GM12878 (cell line): ENCODE data around the gene FYB1. TPM values are rescaled to one million over a fixed set of nuclear protein-coding genes. Genes with fewer than 3 reads are reported as not detected.

Source experiments
- ATAC-seq: fragments of 200-7000 bp; cut with Tn5 transposase; 3 replicates; pipeline ENCODE4 v1.9.1; 2020; ENCODE audit warnings: mild to moderate bottlenecking, moderate library complexity
- BruUV-seq: library from RNA; stranded (reverse); fragments of 400-500 nt; replicated peaks from 2 replicates; lab custom pipeline; 2021; lab: Mats Ljungman, UMichigan
- CTCF ChIA-PET: fragments of 300-600 bp; sonication (Branson Sonifier 250); formaldehyde crosslinking; extraction: SDS; loops from one replicate; lab custom pipeline; 2021; ENCODE audit warnings: inconsistent platforms; lab: Yijun Ruan, JAX
- POLR2A ChIA-PET: fragments of 350-600 bp; formaldehyde crosslinking; extraction: SDS; loops from one replicate; lab custom pipeline; 2021; ENCODE audit warnings: inconsistent platforms; lab: Charles Lee
- RAD21 ChIA-PET: fragments of 300-600 bp; sonication (Branson Sonifier 250); formaldehyde crosslinking; loops from one replicate; lab custom pipeline; 2023; ENCODE audit warnings: antibody characterized with exemption; ENCODE audit not compliant: unreplicated experiment; lab: Charles Lee
- SMC1A ChIA-PET: fragments of 300-600 bp; sonication (Branson Sonifier 250); formaldehyde crosslinking; loops from one replicate; lab custom pipeline; 2023; ENCODE audit not compliant: unreplicated experiment, uncharacterized antibody; lab: Charles Lee
- DNase-seq: peaks from one replicate; pipeline ENCODE4 v3.0.0-alpha.2; 2011; ENCODE audit warnings: low read depth, low spot score
- FAIRE-seq: peaks from 3 replicates; lab custom pipeline; 2011; peaks lifted over from hg19 to GRCh38; lab: Jason Lieb, UNC
- H2AFZ ChIP-seq: 2 replicates; pipeline ENCODE4 v1.6.0; 2011; ENCODE audit warnings: low read depth, low read length, control low read depth; ENCODE audit not compliant: control insufficient read depth
- H3K27ac ChIP-seq: 2 replicates; pipeline ENCODE4 v1.5.1; 2011; ENCODE audit warnings: control low read depth; ENCODE audit not compliant: control insufficient read depth, insufficient read depth
- H3K27me3 ChIP-seq, 2 experiments: replicated peaks in 1 of 2; 2 replicates each; pipeline versions ENCODE4 v1.6.0 to v1.6.1; 2011; ENCODE audit warnings: low read length in 1 of 2; ENCODE audit not compliant: control insufficient read depth in 2 of 2, insufficient read depth in 2 of 2
- H3K36me3 ChIP-seq, 2 experiments: 2 replicates each; pipeline ENCODE4 v1.5.1; 2011; ENCODE audit warnings: low read length in 1 of 2; ENCODE audit not compliant: control insufficient read depth in 2 of 2, insufficient read depth in 2 of 2
- H3K4me1 ChIP-seq: 2 replicates; pipeline ENCODE4 v1.6.1; 2011; ENCODE audit warnings: mild to moderate bottlenecking, low read length, moderate library complexity, mixed read lengths; ENCODE audit not compliant: control insufficient read depth, insufficient read depth
- H3K4me2 ChIP-seq: 2 replicates; pipeline ENCODE4 v1.6.0; 2011; ENCODE audit warnings: control low read depth; ENCODE audit not compliant: control insufficient read depth, insufficient read depth
- H3K4me3 ChIP-seq: fragments of 200-600 bp; sonication (generic); 2 replicates; pipeline ENCODE4 v1.5.1; 2016
- H3K79me2 ChIP-seq: 2 replicates; pipeline ENCODE4 v1.6.0; 2011; ENCODE audit warnings: low read length; ENCODE audit not compliant: control insufficient read depth, insufficient read depth
- H3K9ac ChIP-seq: 2 replicates; pipeline ENCODE4 v1.8.0; 2011; ENCODE audit warnings: low read length, control low read depth, mixed read lengths; ENCODE audit not compliant: control insufficient read depth, insufficient read depth
- H3K9me3 ChIP-seq: replicated peaks from 3 replicates; pipeline ENCODE4 v1.5.1; 2011; ENCODE audit warnings: mild to moderate bottlenecking, low read length; ENCODE audit not compliant: control insufficient read depth, insufficient read depth
- H4K20me1 ChIP-seq: 2 replicates; pipeline ENCODE4 v1.6.0; 2011; ENCODE audit not compliant: control insufficient read depth, insufficient read depth
- CBFB ChIP-seq: IDR thresholded peaks from 2 replicates; pipeline ENCODE4 v1.6.1; 2016; ENCODE audit warnings: antibody characterized with exemption, low read depth
- in situ Hi-C: fragments of 300-500 bp; cut with MboI; formaldehyde crosslinking; loops from 9 replicates; pipeline ENCODE4 v1.14.3; 2018; ENCODE audit warnings: mixed read lengths
- intact Hi-C: fragments of 100-400 bp; cut with micrococcal nuclease; formaldehyde crosslinking; loops from one replicate; pipeline ENCODE4 v1.14.2; 2022; ENCODE audit not compliant: unreplicated experiment
- polyA plus RNA-seq, 11 experiments: library from polyadenylated mRNA; depleted of rRNA in 4 of 11; unstranded in 6 of 11; stranded (reverse) in 5 of 11; fragments of >200 nt; fragmentation: Nextera tagmentation in 4 of 11; fragmentation: Illumina TruSeq in 1 of 11; extraction: Ambion mirVana in 4 of 11; extraction: Trizol in 1 of 11; gene quantifications; 1 replicate in 1 of 11; 2 replicates in 10 of 11; pipeline versions ENCODE4 v1.2.1 to v1.2.3, GENCODE V29; 2011 to 2016; ENCODE audit warnings: inconsistent platforms in 2 of 11, missing spikeins in 2 of 11, low read depth in 1 of 11
- total RNA-seq, 4 experiments: library from RNA; depleted of rRNA in 3 of 4; stranded (reverse); fragments of >200 nt in 3 of 4; fragmentation: Illumina TruSeq in 1 of 4; extraction: Trizol in 1 of 4; gene quantifications; 2 replicates each; pipeline versions ENCODE4 v1.2.1 to v1.2.3, GENCODE V29; 2013 to 2021
- TF ChIP-seq, protein P1 (sequence below): fragments of 450-650 bp; IDR thresholded peaks from 2 replicates; pipeline ENCODE4 v1.6.1; 2016; ENCODE audit warnings: mild to moderate bottlenecking, moderate library complexity, borderline replicate concordance

Gene FYB1
- total and polyA plus RNA-seq, 10 of the 15 experiments (the other 5 are each of a cell fraction or from before 2014, with no cell fraction given), result 0.06 to 4.3 (median 0.25) TPM; not detected in 2

DNA sequence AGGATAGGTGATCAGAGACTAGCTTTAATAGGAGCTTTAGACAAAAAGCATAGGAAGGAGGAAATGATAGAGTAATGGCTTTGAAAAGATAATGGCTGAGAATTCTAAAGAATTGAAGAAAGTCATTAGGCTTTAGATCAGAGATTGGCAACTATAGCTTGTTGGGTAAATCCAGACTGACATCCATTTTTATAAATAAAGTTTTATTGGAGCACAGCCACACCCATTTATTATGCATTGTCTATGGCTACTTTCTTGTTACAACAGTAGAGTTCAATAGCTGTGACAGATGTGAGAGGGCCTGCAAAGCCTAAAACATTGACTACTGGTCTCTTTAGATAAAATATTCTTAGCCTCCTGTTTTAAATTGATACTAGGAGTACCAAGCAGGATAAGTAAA, 40.7 kb upstream of the FYB1 start:
- no TSS peak for BruUV-seq
- H3K4me2 ChIP-seq, result no peak overlapping the region
- H3K27ac ChIP-seq, result no peak overlapping the region
- in situ Hi-C loops, result no loop called here
- FAIRE-seq (no peak), DNase-seq (no peak), ATAC-seq (no peak)
- no peaks in the 10 kb centered on the region for H3K27me3 ChIP-seq
- 0 out of 2 replicates have a peak, but pooled peaks cover 2% of the 10 kb centered on the region for H3K4me1 ChIP-seq
- intact Hi-C loops, result no loop called here
- RAD21 ChIA-PET, result interaction anchor here (0.9 to 1.9 kb wide), 4 partner anchors 10 to 44 kb away, joined by 3 to 6 read pairs (median 4); partner anchors contain the start of gene FYB1
- no peaks in the 10 kb centered on the region for H4K20me1 ChIP-seq
- H3K9me3 ChIP-seq, result no peaks in the 10 kb centered on the region; the same call in 2 of the 3 replicates
- no peaks in the 10 kb centered on the region; the same call in 1 of the 2 replicates for H3K79me2 ChIP-seq
- CTCF ChIA-PET, result interaction anchor here (1.4 to 1.6 kb wide), 3 partner anchors 23 to 43 kb away, joined by 4 to 6 read pairs (median 6); no protein-coding TSS in a partner anchor
- SMC1A ChIA-PET, result interaction anchor here (0.8 to 6.4 kb wide), 9 partner anchors 10 to 108 kb away, joined by 3 to 31 read pairs (median 4); no protein-coding TSS in a partner anchor
- H2AFZ ChIP-seq, result no peak overlapping the region
- H3K9ac ChIP-seq, result no peak overlapping the region
- POLR2A ChIA-PET, result no interaction called here
- H3K36me3 ChIP-seq, result no peaks in the 10 kb centered on the region
- H3K4me3 ChIP-seq, result no peak overlapping the region
- no peak for TF ChIP-seq CBFB
- TF ChIP-seq, protein P1, sequence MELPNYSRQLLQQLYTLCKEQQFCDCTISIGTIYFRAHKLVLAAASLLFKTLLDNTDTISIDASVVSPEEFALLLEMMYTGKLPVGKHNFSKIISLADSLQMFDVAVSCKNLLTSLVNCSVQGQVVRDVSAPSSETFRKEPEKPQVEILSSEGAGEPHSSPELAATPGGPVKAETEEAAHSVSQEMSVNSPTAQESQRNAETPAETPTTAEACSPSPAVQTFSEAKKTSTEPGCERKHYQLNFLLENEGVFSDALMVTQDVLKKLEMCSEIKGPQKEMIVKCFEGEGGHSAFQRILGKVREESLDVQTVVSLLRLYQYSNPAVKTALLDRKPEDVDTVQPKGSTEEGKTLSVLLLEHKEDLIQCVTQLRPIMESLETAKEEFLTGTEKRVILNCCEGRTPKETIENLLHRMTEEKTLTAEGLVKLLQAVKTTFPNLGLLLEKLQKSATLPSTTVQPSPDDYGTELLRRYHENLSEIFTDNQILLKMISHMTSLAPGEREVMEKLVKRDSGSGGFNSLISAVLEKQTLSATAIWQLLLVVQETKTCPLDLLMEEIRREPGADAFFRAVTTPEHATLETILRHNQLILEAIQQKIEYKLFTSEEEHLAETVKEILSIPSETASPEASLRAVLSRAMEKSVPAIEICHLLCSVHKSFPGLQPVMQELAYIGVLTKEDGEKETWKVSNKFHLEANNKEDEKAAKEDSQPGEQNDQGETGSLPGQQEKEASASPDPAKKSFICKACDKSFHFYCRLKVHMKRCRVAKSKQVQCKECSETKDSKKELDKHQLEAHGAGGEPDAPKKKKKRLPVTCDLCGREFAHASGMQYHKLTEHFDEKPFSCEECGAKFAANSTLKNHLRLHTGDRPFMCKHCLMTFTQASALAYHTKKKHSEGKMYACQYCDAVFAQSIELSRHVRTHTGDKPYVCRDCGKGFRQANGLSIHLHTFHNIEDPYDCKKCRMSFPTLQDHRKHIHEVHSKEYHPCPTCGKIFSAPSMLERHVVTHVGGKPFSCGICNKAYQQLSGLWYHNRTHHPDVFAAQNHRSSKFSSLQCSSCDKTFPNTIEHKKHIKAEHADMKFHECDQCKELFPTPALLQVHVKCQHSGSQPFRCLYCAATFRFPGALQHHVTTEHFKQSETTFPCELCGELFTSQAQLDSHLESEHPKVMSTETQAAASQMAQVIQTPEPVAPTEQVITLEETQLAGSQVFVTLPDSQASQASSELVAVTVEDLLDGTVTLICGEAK, result peak; percentile 63
